Measurements from ENCODE around the gene SSBP3.

The SSBP3 gene

GRCh38 chr1:54204199-54204598, 202.0 kb downstream of the SSBP3 start:
- no peak for DNase-seq

- no peak for DNase-seq
Observed at GRCh38 chr1:54200519-54200997, 205.6 kb downstream of the SSBP3 start.

GRCh38 chr1:54199765-54200518, 206.3 kb downstream of the SSBP3 start, which contains the start of the genes CYB5RL and MRPL37:
Gene CYB5RL, minus strand, starts transcription at chr1:54200030. Its CDS starts 4,414 bp downstream, at chr1:54195616.
Gene MRPL37, plus strand, starts transcription at chr1:54200167. Its CDS starts 77 bp downstream, at chr1:54200244.
- DNase-seq, result peak; percentile 46 to 85

- no peak for DNase-seq
Observed at GRCh38 chr1:54199151-54199764, 206.9 kb downstream of the SSBP3 start.

- no peak for DNase-seq
Observed at GRCh38 chr1:54193453-54193852, 212.7 kb downstream of the SSBP3 start.

- DNase-seq, result no peak
Observed at GRCh38 chr1:54191525-54191924, 214.7 kb downstream of the SSBP3 start.

- DNase-seq, result no peak
Observed at GRCh38 chr1:54190526-54190925, 215.7 kb downstream of the SSBP3 start.

GRCh38 chr1:54188291-54188690, 217.9 kb downstream of the SSBP3 start:
- DNase-seq, result no peak

GRCh38 chr1:54186056-54186455, 220.1 kb downstream of the SSBP3 start:
- no peak for DNase-seq

- DNase-seq, result no peak
Observed at GRCh38 chr1:54180701-54181360, 225.4 kb downstream of the SSBP3 start.

GRCh38 chr1:54178296-54179070, 227.7 kb downstream of the SSBP3 start:
- no peak for DNase-seq

GRCh38 chr1:54177726-54178125, 228.5 kb downstream of the SSBP3 start:
- DNase-seq, result no peak

- no peak for DNase-seq
Observed at GRCh38 chr1:54176621-54177327, 229.4 kb downstream of the SSBP3 start.
